ENCODE data around the gene UFC1.

UFC1 gene

DNA sequence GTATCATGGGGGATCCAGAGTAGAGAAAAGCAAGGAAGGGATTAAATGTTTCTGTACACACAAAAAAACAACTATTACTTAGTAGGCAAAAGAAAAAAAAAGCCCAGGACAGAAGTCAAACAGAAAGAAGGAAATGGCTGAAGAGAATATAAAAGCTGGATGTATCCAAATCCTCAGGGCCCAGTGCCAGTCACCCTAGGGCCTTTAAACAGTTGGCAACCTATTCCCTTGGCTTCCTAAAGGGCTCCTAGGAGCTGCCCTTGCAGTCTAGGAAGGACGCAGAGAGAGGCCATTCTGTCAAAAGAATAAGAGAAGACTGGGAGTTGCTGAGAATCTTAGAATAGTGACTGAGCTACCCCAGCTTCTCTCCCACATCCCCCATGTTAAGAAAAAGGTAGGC, 18.6 kb downstream of the UFC1 start:
- DNase-seq: no peak

- DNase-seq: no peak
Observed at GRCh38 chr1:161172776-161173376, 19.1 kb downstream of the UFC1 start.

GRCh38 chr1:161173711-161174110, 19.9 kb downstream of the UFC1 start:
- no peak for DNase-seq

GRCh38 chr1:161174911-161175310, 21.1 kb downstream of the UFC1 start:
- no peak for DNase-seq

- DNase-seq: no peak
Observed at GRCh38 chr1:161175771-161176453, 22.1 kb downstream of the UFC1 start.

- no peak for DNase-seq
Observed at GRCh38 chr1:161176468-161177111, 22.8 kb downstream of the UFC1 start.

GRCh38 chr1:161177112-161177935, 23.5 kb downstream of the UFC1 start, which contains the start of gene B4GALT3:
TSS of gene B4GALT3 (minus strand) at chr1:161177507. CDS start at chr1:161176060, 1,447 bp downstream.
- peak; percentile 63 for DNase-seq

DNA sequence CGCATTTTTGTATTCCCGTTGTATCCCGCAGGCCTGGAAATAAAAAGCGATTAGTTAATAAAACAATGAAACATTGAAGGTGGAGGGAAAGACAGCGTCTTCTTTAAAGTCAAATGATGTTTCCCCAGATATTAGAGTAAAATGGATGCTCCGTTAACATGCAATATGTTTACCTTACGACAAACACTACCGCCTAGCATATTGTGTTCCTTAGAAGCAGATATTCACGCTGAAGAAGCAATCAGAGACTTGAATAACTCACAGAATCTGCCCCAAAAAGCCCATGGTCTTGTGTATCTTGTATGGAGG, 24.1 kb downstream of the UFC1 start:
- no peak for DNase-seq

DNA sequence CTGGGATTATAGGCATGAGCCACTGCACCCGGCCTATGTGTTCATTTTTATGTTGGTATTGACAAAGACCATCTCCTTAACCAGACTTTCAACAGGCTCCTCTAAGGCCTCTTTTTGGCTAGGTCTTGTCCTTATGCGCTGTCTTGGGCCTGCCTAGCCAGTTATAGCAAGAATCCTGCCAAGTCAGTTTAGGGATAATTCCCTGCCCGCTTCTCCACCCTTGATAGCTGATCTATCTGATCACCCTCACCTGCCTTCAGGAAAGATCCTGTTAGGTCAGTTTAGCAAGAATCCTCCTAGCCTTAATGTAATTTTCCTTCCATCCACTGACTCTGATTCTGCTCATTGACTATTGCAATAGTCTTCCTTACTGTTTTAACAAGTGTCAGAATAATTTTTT, 25.9 kb downstream of the UFC1 start:
- DNase-seq: no peak

- peak; percentile 18 for DNase-seq
Observed at GRCh38 chr1:161180639-161181038, 26.9 kb downstream of the UFC1 start.

GRCh38 chr1:161182214-161182613, 28.4 kb downstream of the UFC1 start:
- DNase-seq: no peak

DNA sequence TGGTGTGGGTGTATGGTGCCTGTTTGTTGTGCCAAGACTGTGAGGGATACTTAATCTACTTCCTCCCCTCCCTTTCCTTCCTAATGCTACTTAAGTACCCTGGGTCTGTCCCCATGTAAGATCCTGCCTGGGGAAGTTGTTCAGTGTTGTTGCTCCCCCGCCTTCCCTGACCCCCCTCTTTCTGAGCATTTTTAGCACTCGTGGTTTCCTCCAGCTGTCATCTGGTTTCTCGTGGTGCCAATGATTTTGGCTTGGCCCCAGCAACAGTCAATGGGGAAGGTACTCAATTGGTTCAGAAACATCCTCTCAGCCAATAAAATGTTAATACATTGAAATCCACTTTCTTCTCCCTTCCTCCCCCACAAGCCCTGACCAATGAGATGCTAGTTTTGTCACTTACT, 31.5 kb downstream of the UFC1 start:
- peak; percentile 97 for DNase-seq

GRCh38 chr1:161185732-161186311, 32.0 kb downstream of the UFC1 start:
- peak; percentile 19 for DNase-seq

DNA sequence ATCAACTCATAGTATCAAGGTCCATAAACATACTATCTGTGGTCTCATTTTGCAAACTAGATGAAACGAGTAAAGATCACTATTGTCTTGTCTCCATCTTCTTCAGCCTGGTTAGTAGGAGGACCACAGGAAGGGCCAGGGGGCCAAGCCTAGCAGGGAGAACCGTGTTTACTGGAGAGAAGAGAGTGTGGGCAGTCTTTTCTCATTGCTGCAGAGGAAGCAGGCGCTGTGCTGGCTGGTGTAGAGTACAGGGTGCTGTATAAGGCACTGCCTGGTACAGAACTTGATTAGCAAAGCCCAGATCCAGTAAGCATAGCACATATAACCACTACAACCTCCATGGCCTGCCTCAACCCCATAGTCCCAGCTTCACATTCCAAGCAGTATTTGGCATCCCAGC, 33.5 kb downstream of the UFC1 start:
- DNase-seq: no peak

GRCh38 chr1:161188381-161188780, 34.6 kb downstream of the UFC1 start:
- DNase-seq: no peak

GRCh38 chr1:161189036-161189435, 35.3 kb downstream of the UFC1 start:
- no peak for DNase-seq

DNA sequence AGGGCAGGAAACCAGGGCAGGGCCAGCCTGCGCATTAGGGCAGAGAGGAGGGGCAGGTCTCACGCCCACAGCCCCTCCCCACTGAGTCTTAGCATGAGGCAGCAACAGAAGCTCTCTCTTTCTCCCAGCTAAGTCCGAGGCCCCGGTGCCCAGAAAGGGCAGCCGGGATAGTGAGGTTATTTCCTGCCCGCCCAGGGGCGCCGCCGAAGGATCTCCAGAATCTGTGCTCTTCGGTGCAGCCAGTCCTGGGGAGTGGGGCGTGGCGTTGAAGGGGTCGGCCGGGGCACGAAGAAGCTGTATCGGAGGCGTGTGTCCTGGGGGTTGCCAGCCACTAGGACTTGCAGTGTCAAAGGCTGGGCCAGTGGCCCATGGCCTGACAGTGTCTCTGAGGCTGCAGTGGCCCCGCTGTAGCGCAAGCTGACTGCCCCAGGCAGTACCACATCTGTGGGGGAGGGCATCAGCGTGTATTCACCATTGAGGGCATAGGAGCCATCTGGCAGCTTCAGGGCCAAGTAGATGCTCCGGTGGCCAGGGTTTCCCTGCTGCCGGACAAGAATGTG, 37.3 kb downstream of the UFC1 start:
- peak; percentile 30 for DNase-seq

- DNase-seq: no peak
Observed at GRCh38 chr1:161191971-161192370, 38.2 kb downstream of the UFC1 start.

DNA sequence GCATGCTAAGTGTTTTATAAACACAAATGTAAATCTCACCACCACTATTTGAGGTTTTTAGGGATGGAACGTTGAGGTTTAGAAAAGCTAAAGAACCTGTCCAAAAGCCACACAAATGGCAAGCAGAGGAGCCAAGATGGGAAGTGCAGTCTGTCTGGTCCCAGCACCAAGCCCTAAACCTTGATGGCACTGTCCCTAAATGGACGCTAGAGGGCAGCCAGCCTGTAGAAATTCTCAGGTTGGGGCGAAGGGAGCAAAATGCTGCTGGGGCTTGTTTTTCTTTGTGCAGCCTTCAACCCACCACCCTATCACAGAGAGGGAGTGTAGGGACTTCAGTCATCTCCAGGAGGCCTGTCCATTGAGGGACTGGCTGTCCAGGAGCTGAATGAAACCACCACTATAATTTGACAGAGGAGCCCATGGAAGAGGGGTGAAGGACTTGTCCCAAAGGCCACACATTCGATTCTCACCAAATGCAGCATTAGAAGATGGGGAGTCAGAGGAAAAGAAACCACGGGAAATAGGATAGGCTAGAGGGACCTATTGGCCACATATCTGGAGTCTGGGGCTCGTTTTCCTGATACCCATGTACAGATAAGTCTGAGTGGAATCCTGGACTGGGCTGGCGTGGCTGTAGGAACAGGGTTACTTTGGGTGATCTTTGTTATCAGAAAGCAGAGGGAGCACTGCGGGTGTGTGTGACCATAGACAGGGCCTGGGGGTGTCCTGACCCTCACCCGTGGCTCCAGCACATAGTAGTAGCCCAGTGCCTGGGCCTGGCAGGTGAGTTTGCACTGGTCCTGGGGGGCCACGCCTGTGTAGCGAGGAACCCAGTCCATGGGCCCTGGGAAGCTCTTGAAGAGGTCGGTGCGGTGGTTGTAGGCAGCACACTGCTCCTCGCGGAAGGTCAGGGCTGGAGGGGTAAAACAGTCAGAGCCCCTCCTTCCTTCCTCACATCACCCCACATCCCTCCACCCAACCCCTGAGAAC, 39.0 kb downstream of the UFC1 start:
- DNase-seq: peak; percentile 64

- DNase-seq: no peak
Observed at GRCh38 chr1:161193561-161194235, 39.9 kb downstream of the UFC1 start.

GRCh38 chr1:161195171-161195570, 41.4 kb downstream of the UFC1 start:
- no peak for DNase-seq

All from GDM1 (cell line).